Measurements from ENCODE around the gene JCHAIN. TPM values are rescaled to one million over a fixed set of nuclear protein-coding genes. Genes with fewer than 3 reads are reported as not detected.

Gene JCHAIN
- total and polyA plus RNA-seq, 9 of the 15 experiments (the other 6 are each of a cell fraction or from before 2014, with no cell fraction given), result 0.04 to 0.68 (median 0.26) TPM; not detected in 5

- TF ChIP-seq MAFK (IDR thresholded peaks at IDR 0.05; ENCODE audit: low read length), result 0 out of 2 replicates have a peak, but pooled peaks have one; percentile 16
- peak; percentile 73 for TF ChIP-seq TBP (optimal IDR thresholded peaks at IDR 0.05; ENCODE audit: low read depth, low read length)
- no peak for TF ChIP-seq DNMT1 (IDR thresholded peaks at IDR 0.05)
- no peak for TF ChIP-seq PRMT5 (CRISPR knock-in tag; IDR thresholded peaks at IDR 0.05)
- TF ChIP-seq FOXK2 (conservative IDR thresholded peaks at IDR 0.05 in 1 of 2, IDR thresholded peaks at IDR 0.05 in 1 of 2; ENCODE audit: low read depth in 2 of 2), result peak; percentile 85 to 88
- TF ChIP-seq ID3 (CRISPR knock-in tag; IDR thresholded peaks at IDR 0.05), result no peak
- TF ChIP-seq ID3 (tag; IDR thresholded peaks at IDR 0.05), result peak; percentile 94
- TF ChIP-seq, protein P1, sequence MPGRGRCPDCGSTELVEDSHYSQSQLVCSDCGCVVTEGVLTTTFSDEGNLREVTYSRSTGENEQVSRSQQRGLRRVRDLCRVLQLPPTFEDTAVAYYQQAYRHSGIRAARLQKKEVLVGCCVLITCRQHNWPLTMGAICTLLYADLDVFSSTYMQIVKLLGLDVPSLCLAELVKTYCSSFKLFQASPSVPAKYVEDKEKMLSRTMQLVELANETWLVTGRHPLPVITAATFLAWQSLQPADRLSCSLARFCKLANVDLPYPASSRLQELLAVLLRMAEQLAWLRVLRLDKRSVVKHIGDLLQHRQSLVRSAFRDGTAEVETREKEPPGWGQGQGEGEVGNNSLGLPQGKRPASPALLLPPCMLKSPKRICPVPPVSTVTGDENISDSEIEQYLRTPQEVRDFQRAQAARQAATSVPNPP (IDR thresholded peaks at IDR 0.05; ENCODE audit: borderline replicate concordance, insufficient read depth, insufficient read length), result no peak
- TF ChIP-seq NCOA2 (IDR thresholded peaks at IDR 0.05; ENCODE audit: partially characterized antibody in 2 of 2), result no peak
- TF ChIP-seq ZNF655 (CRISPR knock-in tag; IDR thresholded peaks at IDR 0.05), result no peak
- no peak for TF ChIP-seq CHCHD3 (CRISPR knock-in tag; IDR thresholded peaks at IDR 0.05)
- TF ChIP-seq ZNF507 (tag; conservative IDR thresholded peaks at IDR 0.05), result no peak
- peak; percentile 96 for TF ChIP-seq DIDO1 (tag; IDR thresholded peaks at IDR 0.05; ENCODE audit: low read depth)
- 0 out of 2 replicates have a peak, but pooled peaks have one; percentile 51 for TF ChIP-seq CBX1 (IDR thresholded peaks at IDR 0.05; ENCODE audit: low read depth)
- TF ChIP-seq ZNF583 (CRISPR knock-in tag; IDR thresholded peaks at IDR 0.05), result no peak
- peak; percentile 69; the same call in 1 of the 2 replicates for TF ChIP-seq MYNN (IDR thresholded peaks at IDR 0.05)
- no peak for TF ChIP-seq MYNN (CRISPR knock-in tag; IDR thresholded peaks at IDR 0.05)
- no peak; the same call in 1 of the 2 replicates for TF ChIP-seq SMARCA4 (IDR thresholded peaks at IDR 0.05)
- no peak for TF ChIP-seq SRSF3 (IDR thresholded peaks at IDR 0.05; ENCODE audit: insufficient read depth, low read length)
- TF ChIP-seq SMARCE1 (IDR thresholded peaks at IDR 0.05), result peak; percentile 39
- no peak for TF ChIP-seq HNRNPH1 (optimal IDR thresholded peaks at IDR 0.05; ENCODE audit: low read depth, low read length)
- TF ChIP-seq NR4A1 (CRISPR knock-in tag; IDR thresholded peaks at IDR 0.05), result no peak
- TF ChIP-seq NR4A1 (tag; IDR thresholded peaks at IDR 0.05), result no peak; the same call in 1 of the 2 replicates
- TF ChIP-seq, protein P2, sequence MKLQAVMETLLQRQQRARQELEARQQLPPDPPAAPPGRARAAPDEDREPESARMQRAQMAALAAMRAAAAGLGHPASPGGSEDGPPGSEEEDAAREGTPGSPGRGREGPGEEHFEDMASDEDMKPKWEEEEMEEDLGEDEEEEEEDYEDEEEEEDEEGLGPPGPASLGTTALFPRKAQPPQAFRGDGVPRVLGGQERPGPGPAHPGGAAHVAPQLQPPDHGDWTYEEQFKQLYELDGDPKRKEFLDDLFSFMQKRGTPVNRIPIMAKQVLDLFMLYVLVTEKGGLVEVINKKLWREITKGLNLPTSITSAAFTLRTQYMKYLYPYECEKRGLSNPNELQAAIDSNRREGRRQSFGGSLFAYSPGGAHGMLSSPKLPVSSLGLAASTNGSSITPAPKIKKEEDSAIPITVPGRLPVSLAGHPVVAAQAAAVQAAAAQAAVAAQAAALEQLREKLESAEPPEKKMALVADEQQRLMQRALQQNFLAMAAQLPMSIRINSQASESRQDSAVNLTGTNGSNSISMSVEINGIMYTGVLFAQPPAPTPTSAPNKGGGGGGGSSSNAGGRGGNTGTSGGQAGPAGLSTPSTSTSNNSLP (IDR thresholded peaks at IDR 0.05; ENCODE audit: borderline replicate concordance, low read depth, low read length), result no peak
- peak; percentile 84 for TF ChIP-seq NR2C1 (IDR thresholded peaks at IDR 0.05)
- TF ChIP-seq NR2C1 (tag; IDR thresholded peaks at IDR 0.05), result peak; percentile 92
Observed at GRCh38 chr4:70687821-70688794, 21.8 kb upstream of the JCHAIN start, which contains the start of gene UTP3 (continued).
